Neural crest cell (in vitro differentiated cells): ENCODE results near the gene CMTM1. TPM values are rescaled to one million over a fixed set of nuclear protein-coding genes. Genes with fewer than 3 reads are reported as not detected.
A peak's percentile ranks its signal among the peaks of the same experiment; 100 is the strongest.
"Not testable (repeated sequence)": the region's sequence is repeated elsewhere in the genome, so short reads cannot be mapped to it uniquely, and the experiment has no call there.

Source experiments
- DNase-seq: peaks from one replicate; pipeline ENCODE4 v3.0.0; 2021; ENCODE audit warnings: low read depth, mixed read lengths, low spot score
- H3K27ac Mint-ChIP-seq: one replicate; pipeline ENCODE4 v1.8.0; 2021; ENCODE audit warnings: mild to moderate bottlenecking, mixed read lengths; ENCODE audit not compliant: unreplicated experiment
- H3K27me3 Mint-ChIP-seq: 2 replicates; pipeline ENCODE4 v1.8.0; 2021; ENCODE audit warnings: low read depth, mild to moderate bottlenecking, mixed read lengths
- H3K36me3 Mint-ChIP-seq: 2 replicates; pipeline ENCODE4 v1.8.0; 2021; ENCODE audit warnings: low read depth, mild to moderate bottlenecking, mixed read lengths
- H3K4me1 Mint-ChIP-seq: 2 replicates; pipeline ENCODE4 v1.8.0; 2021; ENCODE audit warnings: mixed read lengths
- H3K4me3 Mint-ChIP-seq: one replicate; pipeline ENCODE4 v1.8.0; 2021; ENCODE audit warnings: mild to moderate bottlenecking, mixed read lengths
- H3K9me3 Mint-ChIP-seq: 2 replicates; pipeline ENCODE4 v1.8.0; 2021; ENCODE audit warnings: mixed read lengths
- total RNA-seq: library from RNA; stranded (reverse); gene quantifications from 2 replicates; pipeline ENCODE4 v1.2.1, GENCODE V29; 2021
- TF ChIP-seq, protein P1 (sequence below): fragments of 200-600 bp; sonication (generic); conservative IDR thresholded peaks from 2 replicates; pipeline ENCODE4 v1.5.0; 2021; ENCODE audit warnings: antibody characterized with exemption, mild to moderate bottlenecking

The CMTM1 gene
- total RNA-seq, 1 donor from 2014 or later: 17.1 TPM

DNA sequence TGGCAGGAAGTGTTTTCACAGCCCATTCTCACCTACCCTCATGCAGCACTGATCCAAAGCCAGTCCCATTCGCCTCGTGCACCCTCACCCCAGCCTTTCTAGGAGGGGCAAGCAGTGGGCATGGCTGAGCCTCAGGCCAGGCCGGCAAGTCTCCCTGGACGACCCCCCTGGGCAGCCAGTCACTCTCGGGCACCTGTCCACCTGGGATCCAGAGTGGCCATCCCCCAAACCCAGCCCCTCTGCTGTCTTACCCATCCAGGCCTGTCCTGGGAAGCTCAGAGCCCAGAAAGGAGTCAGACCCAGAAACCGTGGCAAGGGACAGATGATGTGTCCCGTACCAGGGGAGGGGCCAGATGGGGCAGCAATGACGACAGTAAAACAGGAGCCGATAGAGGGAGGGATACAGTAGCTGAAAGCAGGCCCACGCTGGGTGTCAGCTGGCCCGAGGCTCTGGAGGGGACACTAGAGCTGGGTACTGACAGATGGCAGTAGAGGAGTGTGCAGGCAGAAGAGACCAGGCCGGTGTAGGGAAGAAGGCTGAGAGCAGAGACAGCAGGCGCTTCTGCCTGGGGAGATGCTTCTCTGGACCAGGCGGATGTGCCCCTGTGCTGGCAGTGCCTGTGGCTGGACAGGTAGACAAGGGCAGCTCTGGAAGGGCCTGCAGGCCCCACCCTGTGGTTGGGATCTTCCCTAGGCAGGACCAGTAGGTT lies 44.0 kb downstream of the CMTM1 start:
- Mint-ChIP-seq H3K4me1 (peaks cover 15% of the 10 kb centered on the region), H3K36me3 (peaks cover 3% of the 10 kb centered on the region), H3K4me3 (peak overlapping the region; percentile 19), H3K27ac (no peak overlapping the region), H3K27me3 (no peaks in the 10 kb centered on the region), H3K9me3 (no peaks in the 10 kb centered on the region)
- TF ChIP-seq, protein P1, sequence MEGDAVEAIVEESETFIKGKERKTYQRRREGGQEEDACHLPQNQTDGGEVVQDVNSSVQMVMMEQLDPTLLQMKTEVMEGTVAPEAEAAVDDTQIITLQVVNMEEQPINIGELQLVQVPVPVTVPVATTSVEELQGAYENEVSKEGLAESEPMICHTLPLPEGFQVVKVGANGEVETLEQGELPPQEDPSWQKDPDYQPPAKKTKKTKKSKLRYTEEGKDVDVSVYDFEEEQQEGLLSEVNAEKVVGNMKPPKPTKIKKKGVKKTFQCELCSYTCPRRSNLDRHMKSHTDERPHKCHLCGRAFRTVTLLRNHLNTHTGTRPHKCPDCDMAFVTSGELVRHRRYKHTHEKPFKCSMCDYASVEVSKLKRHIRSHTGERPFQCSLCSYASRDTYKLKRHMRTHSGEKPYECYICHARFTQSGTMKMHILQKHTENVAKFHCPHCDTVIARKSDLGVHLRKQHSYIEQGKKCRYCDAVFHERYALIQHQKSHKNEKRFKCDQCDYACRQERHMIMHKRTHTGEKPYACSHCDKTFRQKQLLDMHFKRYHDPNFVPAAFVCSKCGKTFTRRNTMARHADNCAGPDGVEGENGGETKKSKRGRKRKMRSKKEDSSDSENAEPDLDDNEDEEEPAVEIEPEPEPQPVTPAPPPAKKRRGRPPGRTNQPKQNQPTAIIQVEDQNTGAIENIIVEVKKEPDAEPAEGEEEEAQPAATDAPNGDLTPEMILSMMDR: no peak
- no peak for DNase-seq

DNA sequence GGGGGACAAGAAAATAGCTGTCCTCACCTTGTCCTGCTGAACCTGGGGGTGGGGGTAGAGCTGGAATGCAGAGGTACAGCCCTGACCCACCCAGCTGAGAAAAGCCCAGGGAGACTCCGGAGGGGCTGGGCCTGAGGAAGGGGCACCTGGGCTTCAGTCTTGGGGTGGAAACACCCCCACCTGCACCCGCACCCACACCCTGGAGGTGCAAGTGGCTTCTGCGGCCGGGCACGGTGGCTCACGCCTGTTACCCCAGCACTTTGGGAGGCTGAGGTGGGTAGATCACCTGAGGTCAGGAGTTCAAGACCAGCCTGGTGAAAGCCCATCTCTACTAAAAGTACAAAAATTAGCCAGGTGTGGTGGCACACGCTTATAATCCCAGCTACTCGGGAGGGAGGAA lies 45.7 kb downstream of the CMTM1 start:
- H3K9me3 Mint-ChIP-seq, H3K27me3 Mint-ChIP-seq, H3K4me3 Mint-ChIP-seq, H3K27ac Mint-ChIP-seq, H3K4me1 Mint-ChIP-seq, H3K36me3 Mint-ChIP-seq, DNase-seq: not testable (repeated sequence)

DNA sequence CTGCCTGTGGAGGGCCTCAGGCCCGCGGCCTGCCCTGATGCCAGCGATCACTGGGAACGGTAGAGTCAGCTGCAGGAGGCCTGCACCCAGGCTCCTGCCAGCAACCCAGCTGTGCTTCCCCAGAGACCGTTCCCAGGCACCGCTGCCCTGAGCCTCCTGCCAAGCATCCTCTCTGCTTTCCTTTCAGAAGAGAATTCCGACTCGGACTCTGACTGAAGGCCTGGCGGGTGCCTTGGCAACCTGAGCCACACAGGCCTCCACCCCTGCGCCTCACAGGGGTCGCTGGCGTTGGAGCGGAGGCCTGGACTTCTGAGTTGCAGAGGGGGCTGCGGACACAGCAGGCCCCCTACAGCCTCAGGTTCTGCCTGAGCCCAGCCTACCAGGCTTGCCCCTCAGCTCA lies 46.2 kb downstream of the CMTM1 start:
- TF ChIP-seq, protein P1: no peak
- Mint-ChIP-seq H3K9me3 (no peaks in the 10 kb centered on the region), H3K27me3 (no peaks in the 10 kb centered on the region), H3K36me3 (peaks cover 5% of the 10 kb centered on the region), H3K4me1 (peaks cover 7% of the 10 kb centered on the region), H3K27ac (no peak overlapping the region), H3K4me3 (no peak overlapping the region)
- no peak for DNase-seq

DNA sequence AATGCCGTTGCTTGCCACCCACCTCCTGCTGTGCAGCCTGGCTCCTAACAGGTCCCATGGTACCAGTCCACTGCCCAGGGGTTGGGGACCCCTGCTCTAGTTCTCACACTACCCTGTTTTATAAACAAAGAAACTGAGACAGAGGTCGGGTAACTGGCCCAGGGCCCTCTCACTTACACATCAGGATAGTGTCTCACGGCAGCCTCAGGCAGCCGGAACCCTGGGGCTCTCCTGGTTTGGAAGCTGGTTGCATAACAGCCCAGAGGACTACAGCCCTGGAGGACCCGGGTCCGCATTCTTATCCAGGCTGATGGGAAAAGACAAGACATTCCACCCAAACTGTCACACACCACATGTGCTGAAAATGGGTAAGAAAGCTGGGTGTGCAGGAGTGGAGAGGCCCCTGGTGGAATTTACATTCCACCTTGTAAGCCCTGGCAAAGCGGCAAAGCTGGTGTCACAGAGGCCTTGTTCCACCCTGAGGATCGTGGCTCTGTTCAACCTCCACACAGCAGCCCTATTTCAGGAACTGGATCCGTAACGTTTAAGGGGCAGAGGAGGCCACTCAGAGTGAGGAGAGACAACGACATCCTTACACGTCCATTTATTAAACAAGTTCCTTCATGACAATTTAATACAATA lies 48.0 kb downstream of the CMTM1 start:
- Mint-ChIP-seq H3K27ac (no peak overlapping the region), H3K36me3 (peaks cover 5% of the 10 kb centered on the region), H3K4me3 (no peak overlapping the region)

DNA sequence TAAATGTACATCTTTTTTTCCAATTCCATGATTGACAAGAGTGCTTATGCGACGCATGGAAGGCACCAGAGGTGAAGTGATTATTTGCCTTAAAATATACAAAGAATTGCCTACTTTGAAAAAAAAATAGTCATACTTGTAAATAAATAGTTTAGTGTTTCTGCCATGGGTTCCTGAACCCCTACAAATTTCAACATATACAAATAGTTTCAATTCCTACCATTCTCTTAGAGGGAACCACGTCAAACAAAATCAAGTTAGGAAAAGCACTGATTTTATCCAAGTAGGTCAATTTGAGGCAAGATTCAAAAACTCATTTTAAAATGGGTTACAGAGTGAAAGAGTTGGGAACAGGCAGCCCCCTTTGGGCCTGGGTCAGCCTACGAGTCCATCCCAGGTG lies 49.9 kb downstream of the CMTM1 start:
- no peaks in the 10 kb centered on the region for H3K9me3 Mint-ChIP-seq
- no peak overlapping the region for H3K4me3 Mint-ChIP-seq
- no peaks in the 10 kb centered on the region for H3K27me3 Mint-ChIP-seq
- no peak overlapping the region for H3K27ac Mint-ChIP-seq
- H3K4me1 Mint-ChIP-seq: peaks cover 3% of the 10 kb centered on the region
- TF ChIP-seq, protein P1: no peak
- peaks cover 2% of the 10 kb centered on the region for H3K36me3 Mint-ChIP-seq
- DNase-seq: no peak

More for the DNA sequence above, 48.0 kb downstream of the CMTM1 start:
- DNase-seq: no peak
- Mint-ChIP-seq H3K4me1 (no peaks in the 10 kb centered on the region), H3K9me3 (no peaks in the 10 kb centered on the region), H3K27me3 (no peaks in the 10 kb centered on the region)
- TF ChIP-seq, protein P1: no peak

DNA sequence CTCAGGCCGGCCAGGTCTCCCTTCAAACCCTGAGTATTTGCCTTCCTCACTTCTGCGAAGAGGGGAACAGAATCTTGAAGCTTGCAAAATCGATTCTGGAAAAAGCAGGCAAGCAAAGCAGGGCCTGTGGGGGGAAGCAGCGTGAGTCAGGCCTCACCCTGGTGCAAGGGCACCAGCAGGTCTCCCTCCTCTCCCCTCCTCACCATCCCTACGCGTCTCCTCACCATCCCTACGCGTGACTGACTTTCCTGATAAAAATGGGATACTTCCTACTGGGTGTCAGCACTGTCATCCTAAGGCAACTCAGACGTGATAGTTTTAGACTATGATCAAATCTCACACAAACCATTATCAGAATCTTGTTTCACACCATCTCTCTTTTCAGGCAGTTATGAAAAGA lies 50.4 kb downstream of the CMTM1 start:
- TF ChIP-seq, protein P1: no peak
- Mint-ChIP-seq H3K4me1 (peaks cover 3% of the 10 kb centered on the region), H3K27ac (no peak overlapping the region), H3K36me3 (peaks cover 2% of the 10 kb centered on the region), H3K27me3 (no peaks in the 10 kb centered on the region), H3K4me3 (no peak overlapping the region), H3K9me3 (no peaks in the 10 kb centered on the region)
- no peak for DNase-seq
